K562 (cell line): Measurements from ENCODE around the gene CRLF1. TPM values are rescaled to one million over a fixed set of nuclear protein-coding genes. Genes with fewer than 3 reads are reported as not detected.

Experiments used
- CREB3L1 ChIP-seq: fragments of 450-650 bp; IDR thresholded peaks from 2 replicates; pipeline ENCODE4 v1.6.1; 2014; ENCODE audit warnings: low read depth, mild to moderate bottlenecking, moderate library complexity, borderline replicate concordance
- ELK3 ChIP-seq: fragments of 450-650 bp; formaldehyde crosslinking; IDR thresholded peaks from 2 replicates; pipeline ENCODE4 v1.4.0; 2020; ENCODE audit warnings: mild to moderate bottlenecking
- LCOR ChIP-seq: sonication (generic); formaldehyde crosslinking; IDR thresholded peaks from 2 replicates; pipeline ENCODE4 v1.8.0; 2022; ENCODE audit warnings: mild to moderate bottlenecking, missing genetic modification reagents
- PYGO2 ChIP-seq: fragments of 450-650 bp; IDR thresholded peaks from 2 replicates; pipeline ENCODE4 v1.6.1; 2016; ENCODE audit warnings: mild to moderate bottlenecking, missing genetic modification characterization, moderate library complexity, missing compliant biosample characterization
- RREB1 ChIP-seq: fragments of 250-450 bp; sonication (Bioruptor Pico); IDR thresholded peaks from 2 replicates; pipeline ENCODE4 v1.4.0; 2020
- SP2 ChIP-seq: IDR thresholded peaks from 2 replicates; pipeline ENCODE4 v1.6.1; 2011; ENCODE audit warnings: mild to moderate bottlenecking, low read depth, low read length, moderate library complexity; ENCODE audit not compliant: poor library complexity, severe bottlenecking; ENCODE audit errors: extremely low read depth
- TFAP4 ChIP-seq: sonication (generic); formaldehyde crosslinking; IDR thresholded peaks from 2 replicates; pipeline ENCODE4 v1.8.0; 2022; ENCODE audit warnings: missing genetic modification reagents, mild to moderate bottlenecking, moderate library complexity, borderline replicate concordance
- WHSC1 ChIP-seq: IDR thresholded peaks from one replicate; pipeline ENCODE4 v1.6.1; 2012; ENCODE audit warnings: low read length, control low read depth, inconsistent platforms
- ZNF398 ChIP-seq: fragments of 250-450 bp; sonication (Bioruptor Pico); IDR thresholded peaks from 2 replicates; pipeline ENCODE4 v1.8.0; 2021; ENCODE audit warnings: moderate library complexity, mild to moderate bottlenecking, inconsistent platforms
- ZNF586 ChIP-seq: fragments of 450-650 bp; formaldehyde crosslinking; conservative IDR thresholded peaks from 2 replicates; pipeline ENCODE4 v1.4.0; 2020; ENCODE audit warnings: mild to moderate bottlenecking, moderate library complexity
- polyA plus RNA-seq, 8 experiments: library from polyadenylated mRNA; depleted of rRNA in 4 of 8; stranded (reverse) in 5 of 8; unstranded in 3 of 8; fragments of >200 nt; fragmentation: Nextera tagmentation in 2 of 8; fragmentation: Illumina TruSeq in 1 of 8; extraction: Ambion mirVana in 2 of 8; extraction: Trizol in 1 of 8; gene quantifications; 2 replicates each; pipeline versions ENCODE4 v1.2.1 to v1.2.3, GENCODE V29; 2011 to 2014; ENCODE audit warnings: inconsistent platforms in 1 of 8, missing spikeins in 1 of 8
- total RNA-seq, 7 experiments: library from RNA; depleted of rRNA in 6 of 7; stranded (reverse); fragments of >200 nt in 6 of 7; fragmentation: Illumina TruSeq in 2 of 7; extraction: Trizol in 2 of 7; gene quantifications; 2 replicates each; pipeline versions ENCODE4 v1.2.1 to v1.2.3, GENCODE V29; 2011 to 2021; ENCODE audit warnings: low replicate concordance in 1 of 7

CRLF1 gene
- total and polyA plus RNA-seq, 9 of the 15 experiments (the other 6 are each of a cell fraction or from before 2014, with no cell fraction given): 0.85 to 3.6 (median 1.7) TPM

- TF ChIP-seq CREB3L1 (peak; percentile 77), RREB1 (CRISPR knock-in tag) (no peak), SP2 (peak; percentile 89), ZNF586 (no peak), WHSC1 (no peak), LCOR (CRISPR knock-in tag) (peak; percentile 64; the same call in 1 of the 2 replicates), PYGO2 (tag) (no peak), ELK3 (CRISPR knock-in tag) (no peak), ZNF398 (CRISPR knock-in tag) (no peak), TFAP4 (CRISPR knock-in tag) (peak; percentile 90; the same call in 1 of the 2 replicates)
Observed at GRCh38 chr19:18588611-18589379, 17.8 kb downstream of the CRLF1 start, which contains the start of gene REX1BD (continued).
